Smooth muscle cell (in vitro differentiated cells): ENCODE data around the gene KRT76. TPM values are rescaled to one million over a fixed set of nuclear protein-coding genes. Genes with fewer than 3 reads are reported as not detected.

Experiments
- DNase-seq: peaks from one replicate; lab custom pipeline; 2025; ENCODE audit not compliant: unreplicated experiment; lab: John Stamatoyannopoulos, UW
- H2AFZ ChIP-seq: fragments of 200-600 bp; sonication (generic); 2 replicates; pipeline ENCODE4 v1.6.0; 2016; ENCODE audit warnings: antibody characterized with exemption, low read depth, mild to moderate bottlenecking
- H3F3A ChIP-seq: fragments of 200-600 bp; sonication (generic); 2 replicates; pipeline ENCODE4 v1.6.0; 2017; ENCODE audit warnings: antibody characterized with exemption, low read depth
- H3K27ac ChIP-seq: fragments of 200-600 bp; sonication (generic); 2 replicates; pipeline ENCODE4 v1.5.1; 2016; ENCODE audit warnings: low read depth, mild to moderate bottlenecking
- H3K27me3 ChIP-seq: fragments of 200-600 bp; sonication (generic); 2 replicates; pipeline ENCODE4 v1.6.1; 2016; ENCODE audit warnings: low read depth, mild to moderate bottlenecking
- H3K36me3 ChIP-seq: fragments of 200-600 bp; sonication (generic); 2 replicates; pipeline ENCODE4 v1.5.1; 2016; ENCODE audit warnings: low read depth
- H3K4me1 ChIP-seq: fragments of 200-600 bp; sonication (generic); 2 replicates; pipeline ENCODE4 v1.5.1; 2016; ENCODE audit warnings: low read depth
- H3K4me2 ChIP-seq: fragments of 200-600 bp; sonication (generic); 2 replicates; pipeline ENCODE4 v1.6.0; 2016; ENCODE audit warnings: mild to moderate bottlenecking
- H3K4me3 ChIP-seq: fragments of 200-600 bp; sonication (generic); 2 replicates; pipeline ENCODE4 v1.5.1; 2016; ENCODE audit warnings: mild to moderate bottlenecking
- H3K79me2 ChIP-seq: fragments of 200-600 bp; sonication (generic); 2 replicates; pipeline ENCODE4 v1.6.0; 2016; ENCODE audit warnings: low read depth, mild to moderate bottlenecking
- H3K9ac ChIP-seq: fragments of 200-600 bp; sonication (generic); 2 replicates; pipeline ENCODE4 v1.6.0; 2016; ENCODE audit warnings: low read depth
- H3K9me3 ChIP-seq: fragments of 200-600 bp; sonication (generic); replicated peaks from 2 replicates; pipeline ENCODE4 v1.5.1; 2016; ENCODE audit warnings: low read depth
- H4K20me1 ChIP-seq: fragments of 200-600 bp; sonication (generic); 2 replicates; pipeline ENCODE4 v1.6.0; 2016; ENCODE audit warnings: low read depth
- CTCF ChIP-seq: fragments of 200-600 bp; sonication (generic); IDR thresholded peaks from 2 replicates; pipeline ENCODE4 v1.5.1; 2017; ENCODE audit warnings: borderline replicate concordance, mild to moderate bottlenecking, antibody characterized with exemption; ENCODE audit not compliant: insufficient read depth, poor library complexity, severe bottlenecking
- WGBS: methylation state at CpG from one replicate; pipeline ENCODE4 v1.1.7; 2016; ENCODE audit warnings: low lambda C conversion rate; 5-methylcytosine and 5-hydroxymethylcytosine counted together
- polyA plus RNA-seq: library from polyadenylated mRNA; unstranded; fragments of >200 nt; fragmentation: Nextera tagmentation; extraction: Ambion mirVana; gene quantifications from 2 replicates; pipeline ENCODE4 v1.2.1, GENCODE V29; 2016
- total RNA-seq: library from RNA; depleted of rRNA; stranded (reverse); fragments of >200 nt; gene quantifications from 2 replicates; pipeline ENCODE4 v1.2.3, GENCODE V29; 2014

KRT76 gene
- total and polyA plus RNA-seq, 2 experiments from 2014 or later, result not detected

GRCh38 chr12:52814710-52815155, 37.6 kb upstream of the KRT76 start:
- Histone ChIP-seq H3K79me2 (no peaks in the 10 kb centered on the region), H3K27ac (no peak overlapping the region), H2AFZ (no peak overlapping the region), H4K20me1 (no peaks in the 10 kb centered on the region), H3K9me3 (no peaks in the 10 kb centered on the region), H3K4me3 (no peak overlapping the region), H3F3A (no peaks in the 10 kb centered on the region), H3K27me3 (peaks cover 17% of the 10 kb centered on the region), H3K9ac (no peak overlapping the region), H3K4me2 (no peak overlapping the region), H3K36me3 (no peaks in the 10 kb centered on the region), H3K4me1 (peaks cover 18% of the 10 kb centered on the region)
- no peak for TF ChIP-seq CTCF
- 72% methylated on average over 4 of the region's 4 CpGs for WGBS
- no peak for DNase-seq

- DNase-seq, result no peak
- Histone ChIP-seq H3K79me2 (no peaks in the 10 kb centered on the region), H3K27ac (no peak within 1 kb of the TSS), H3K9ac (no peak within 1 kb of the TSS), H3K4me2 (no peak within 1 kb of the TSS), H3K4me3 (no peak within 1 kb of the TSS), H3K27me3 (peaks cover 20% of the 10 kb centered on the region), H2AFZ (no peak within 1 kb of the TSS), H3K36me3 (no peaks in the 10 kb centered on the region), H3K9me3 (no peaks in the 10 kb centered on the region), H3F3A (no peaks in the 10 kb centered on the region), H4K20me1 (no peaks in the 10 kb centered on the region), H3K4me1 (peaks cover 12% of the 10 kb centered on the region)
- TF ChIP-seq CTCF, result no peak
- 86% methylated on average over 15 of the region's 15 CpGs for WGBS
These were observed 37.0 kb upstream of the KRT76 start, which contains the start of gene KRT4 for GRCh38 chr12:52813885-52814709. TSS of gene KRT4 (minus strand) at chr12:52814116. CDS start at chr12:52814058, 58 bp downstream.

- Histone ChIP-seq H3K4me2 (no peak overlapping the region), H3K4me3 (no peak overlapping the region), H3K9me3 (no peaks in the 10 kb centered on the region), H3K9ac (no peak overlapping the region), H3K79me2 (no peaks in the 10 kb centered on the region), H3F3A (no peaks in the 10 kb centered on the region), H3K36me3 (no peaks in the 10 kb centered on the region), H3K4me1 (peaks cover 5% of the 10 kb centered on the region), H3K27ac (no peak overlapping the region), H3K27me3 (peaks cover 28% of the 10 kb centered on the region), H4K20me1 (no peaks in the 10 kb centered on the region), H2AFZ (no peak overlapping the region)
- no peak for DNase-seq
- WGBS, result 93% methylated on average over 10 of the region's 10 CpGs
- TF ChIP-seq CTCF, result no peak
These were observed 36.2 kb upstream of the KRT76 start for GRCh38 chr12:52813203-52813819.
